ENCODE measurements around the gene NOP9.

DNA sequence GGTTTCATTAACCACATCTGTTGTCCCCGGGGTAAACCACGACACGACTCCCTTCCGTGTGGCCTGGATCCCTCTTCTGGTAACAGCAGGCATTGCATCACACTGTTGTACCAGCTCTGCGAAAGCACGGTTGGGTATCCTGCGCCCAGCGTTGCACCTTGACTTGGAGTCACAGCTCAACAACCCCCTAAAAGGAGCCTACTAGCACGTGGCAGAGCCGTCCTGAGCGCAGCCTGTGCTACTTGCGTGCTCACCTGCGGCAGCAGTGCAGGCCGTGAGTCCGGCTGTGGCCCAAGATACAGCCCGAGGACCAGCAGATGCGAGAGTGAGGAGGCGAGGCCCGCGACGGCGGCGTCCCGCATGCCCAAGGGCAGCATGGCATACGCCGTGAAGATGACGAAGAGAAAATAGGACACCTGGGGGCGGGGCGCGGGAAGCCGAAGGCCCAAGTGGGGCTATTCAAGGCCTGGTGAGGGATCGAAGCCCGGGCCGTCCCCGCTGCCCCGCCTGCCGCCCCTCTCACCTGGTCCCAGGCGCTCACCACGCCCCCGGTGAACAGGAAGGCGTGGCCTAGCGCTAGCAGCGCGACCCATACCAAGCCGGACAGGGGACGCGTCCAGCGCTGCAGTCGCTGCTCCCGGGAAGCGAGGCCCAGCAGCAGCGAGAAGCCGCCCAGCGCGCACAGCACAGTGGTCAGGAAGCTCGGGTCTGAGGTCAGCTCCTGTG lies 32.8 kb downstream of the NOP9 start:
- TF ChIP-seq POLR2A (IDR thresholded peaks at IDR 0.05) (no peak), POLR2AphosphoS5 (IDR thresholded peaks at IDR 0.05) (peak; percentile 46)
- TF ChIP-seq, protein P1, sequence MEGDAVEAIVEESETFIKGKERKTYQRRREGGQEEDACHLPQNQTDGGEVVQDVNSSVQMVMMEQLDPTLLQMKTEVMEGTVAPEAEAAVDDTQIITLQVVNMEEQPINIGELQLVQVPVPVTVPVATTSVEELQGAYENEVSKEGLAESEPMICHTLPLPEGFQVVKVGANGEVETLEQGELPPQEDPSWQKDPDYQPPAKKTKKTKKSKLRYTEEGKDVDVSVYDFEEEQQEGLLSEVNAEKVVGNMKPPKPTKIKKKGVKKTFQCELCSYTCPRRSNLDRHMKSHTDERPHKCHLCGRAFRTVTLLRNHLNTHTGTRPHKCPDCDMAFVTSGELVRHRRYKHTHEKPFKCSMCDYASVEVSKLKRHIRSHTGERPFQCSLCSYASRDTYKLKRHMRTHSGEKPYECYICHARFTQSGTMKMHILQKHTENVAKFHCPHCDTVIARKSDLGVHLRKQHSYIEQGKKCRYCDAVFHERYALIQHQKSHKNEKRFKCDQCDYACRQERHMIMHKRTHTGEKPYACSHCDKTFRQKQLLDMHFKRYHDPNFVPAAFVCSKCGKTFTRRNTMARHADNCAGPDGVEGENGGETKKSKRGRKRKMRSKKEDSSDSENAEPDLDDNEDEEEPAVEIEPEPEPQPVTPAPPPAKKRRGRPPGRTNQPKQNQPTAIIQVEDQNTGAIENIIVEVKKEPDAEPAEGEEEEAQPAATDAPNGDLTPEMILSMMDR (IDR thresholded peaks at IDR 0.05), result peak in 3 of 4 experiments; percentile 27 to 72 (median 65)
